HG03460 (cell line): Measurements from ENCODE around the gene PICK1.

Experiments
- ATAC-seq: cut with Tn5 transposase; IDR thresholded peaks from one replicate; pipeline ENCODE4 v1.9.1; 2021; ENCODE audit not compliant: unreplicated experiment

Gene PICK1

DNA sequence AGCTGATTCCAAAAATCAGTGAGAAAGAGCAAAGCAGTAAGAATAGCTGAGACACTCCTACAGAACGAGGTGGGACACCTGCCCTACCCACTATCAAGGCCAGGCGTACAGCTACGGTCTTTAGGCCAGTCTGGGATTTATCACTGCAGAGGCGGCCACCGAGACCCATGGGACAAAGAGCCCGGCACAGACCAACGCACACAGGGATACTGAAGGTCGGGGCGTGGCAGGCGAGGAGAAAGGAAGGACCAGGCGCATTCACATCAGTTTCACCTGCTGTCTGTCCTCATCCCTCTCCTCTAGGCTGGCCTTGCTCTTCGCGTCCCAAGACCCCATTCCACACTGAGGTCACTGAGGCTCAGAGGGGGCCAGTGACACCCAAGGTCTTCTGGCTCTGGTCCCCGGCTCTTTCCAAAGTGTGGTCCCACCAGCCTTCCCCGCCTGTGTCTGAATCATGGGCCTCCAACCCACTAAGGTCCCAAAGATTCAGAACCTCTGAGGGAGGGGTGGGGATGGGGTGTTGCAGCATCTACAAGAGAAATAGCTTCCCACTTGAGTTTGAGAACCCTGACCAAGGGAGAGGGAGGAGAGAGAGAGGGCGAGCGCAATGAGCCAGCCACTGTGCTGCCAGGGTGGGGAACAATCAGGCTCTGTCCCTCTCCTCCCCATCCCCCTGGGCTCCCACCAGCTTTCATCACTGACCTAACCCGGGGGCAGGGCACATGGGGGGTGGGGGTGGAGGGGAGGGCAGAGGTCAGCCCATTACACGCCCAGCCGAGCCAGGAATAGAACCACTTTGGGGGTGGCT lies 7.2 kb upstream of the PICK1 start:
- no peak for ATAC-seq

DNA sequence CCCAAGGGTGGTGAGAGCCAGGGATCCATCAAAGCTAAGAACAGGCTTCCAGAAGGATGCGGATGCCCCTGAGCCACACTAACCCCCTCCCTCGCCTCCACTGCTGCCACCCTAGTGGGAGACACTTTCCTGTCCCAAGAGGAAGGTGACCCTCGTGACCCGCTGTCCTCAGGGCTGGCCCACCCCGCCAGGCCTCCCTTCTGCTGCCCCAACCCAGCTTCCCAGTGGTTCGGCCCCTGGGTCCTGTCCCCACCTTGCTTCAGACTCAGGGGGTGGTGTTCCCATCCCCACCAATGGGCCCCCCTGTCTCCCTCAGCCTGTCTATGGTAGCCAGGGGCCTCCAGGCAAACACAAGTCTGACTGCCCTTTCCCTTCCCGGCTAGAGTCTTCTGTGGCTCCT lies 6.5 kb upstream of the PICK1 start:
- ATAC-seq = no peak

DNA sequence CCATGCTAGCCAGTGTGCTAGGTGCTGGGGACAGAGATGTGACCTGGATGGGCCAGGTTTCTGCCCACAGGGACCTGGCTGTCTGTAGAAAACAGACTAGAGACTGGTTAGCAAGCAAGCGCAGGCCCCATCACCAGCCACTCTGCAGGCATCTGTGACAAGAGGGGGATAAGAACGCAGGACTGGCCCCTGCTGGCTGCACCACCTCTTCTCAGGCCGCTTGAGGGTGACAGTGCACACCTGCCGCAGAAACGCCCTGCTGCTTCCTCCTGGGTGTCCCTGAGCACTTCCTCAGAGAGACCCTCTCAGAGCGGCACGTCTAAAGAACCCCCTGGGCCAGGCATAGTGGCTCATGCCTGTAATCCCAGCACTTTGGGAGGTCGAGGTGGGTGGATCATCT lies 5.9 kb upstream of the PICK1 start:
- ATAC-seq = no peak

DNA sequence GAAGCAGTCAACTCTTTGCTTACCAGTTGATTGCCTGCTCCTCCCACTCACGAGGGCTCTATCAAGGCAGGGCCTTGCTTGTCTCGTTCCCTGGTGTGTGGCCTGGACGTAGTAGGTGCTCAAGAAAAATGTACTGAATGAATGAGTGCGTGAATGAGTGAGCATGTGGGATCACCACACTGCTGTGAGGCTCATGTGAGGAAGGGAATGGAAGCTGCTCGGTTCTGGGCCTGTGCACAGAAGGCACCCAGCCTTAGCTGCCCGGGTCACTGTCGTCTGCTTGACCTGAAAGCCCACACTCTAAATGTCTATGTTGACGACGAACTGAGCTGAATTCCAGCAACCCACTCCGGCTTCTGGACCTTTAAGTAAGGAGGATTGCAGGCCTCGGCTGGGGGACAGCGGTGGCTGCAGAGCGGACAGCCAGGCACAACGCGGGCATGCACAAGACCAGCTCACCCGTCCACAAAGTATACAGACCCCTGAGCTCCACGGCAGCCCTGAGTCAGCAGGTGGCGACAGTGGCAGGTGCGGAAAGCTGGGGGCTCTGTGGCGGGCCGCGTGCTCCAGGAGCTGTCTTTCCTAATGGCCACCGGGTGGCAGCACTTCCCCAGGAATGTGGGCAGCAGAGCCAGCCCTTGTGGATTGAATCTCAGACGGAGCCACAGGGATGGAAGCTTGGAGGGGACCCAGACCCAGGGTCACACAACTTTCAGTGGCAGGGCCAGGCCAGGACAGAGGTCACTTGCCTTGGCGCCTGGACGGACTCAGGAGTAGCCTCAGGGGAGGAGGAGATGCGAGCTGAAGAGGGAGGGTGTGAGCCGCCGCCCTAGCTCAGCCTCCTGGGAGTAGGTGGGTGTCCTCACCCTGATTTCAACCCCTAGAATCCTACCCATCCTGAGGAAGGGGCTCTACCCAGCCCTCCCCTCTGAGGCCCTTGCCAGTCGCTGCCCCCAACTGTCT lies 5.0 kb upstream of the PICK1 start:
- no peak for ATAC-seq

DNA sequence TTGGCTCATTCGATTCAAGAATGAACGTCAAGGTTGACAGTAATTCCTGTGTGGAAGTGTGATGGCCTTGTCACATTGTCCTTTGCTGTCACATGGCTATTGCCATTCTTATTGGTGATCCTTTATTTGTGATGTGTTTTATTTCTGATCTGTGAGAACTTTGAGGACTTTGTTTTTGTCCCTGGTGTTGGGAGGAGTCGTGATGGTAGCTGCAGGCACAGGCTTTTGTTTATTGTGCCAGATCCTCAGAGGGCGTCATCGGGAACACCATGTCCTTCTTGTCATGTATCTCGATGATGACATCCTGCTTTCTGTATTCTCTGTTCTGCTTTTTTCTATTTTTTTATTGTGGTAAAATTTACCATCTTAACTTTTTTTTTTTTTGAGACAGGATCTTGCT lies 5.6 kb downstream of the PICK1 start:
- ATAC-seq = no peak

DNA sequence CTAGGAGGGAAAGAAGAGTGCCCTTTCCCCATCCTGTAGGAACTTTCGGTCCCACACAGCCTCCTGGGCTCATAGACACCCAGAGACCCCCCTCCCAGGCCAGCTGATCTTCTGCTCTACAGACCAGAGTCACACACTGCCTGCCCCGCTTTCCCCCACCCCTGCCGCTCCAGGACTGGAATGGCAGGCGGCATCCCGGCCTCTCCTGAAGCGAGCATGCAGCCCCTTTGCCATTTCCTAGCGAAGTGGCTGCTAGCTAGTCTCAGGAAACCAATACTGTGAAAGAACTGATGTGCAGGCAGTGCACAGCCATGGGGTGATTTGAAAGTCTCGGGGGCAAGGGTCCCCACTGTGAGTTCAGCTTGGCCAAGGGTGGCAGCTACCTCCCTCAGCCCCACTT lies 8.3 kb downstream of the PICK1 start:
- no peak for ATAC-seq

DNA sequence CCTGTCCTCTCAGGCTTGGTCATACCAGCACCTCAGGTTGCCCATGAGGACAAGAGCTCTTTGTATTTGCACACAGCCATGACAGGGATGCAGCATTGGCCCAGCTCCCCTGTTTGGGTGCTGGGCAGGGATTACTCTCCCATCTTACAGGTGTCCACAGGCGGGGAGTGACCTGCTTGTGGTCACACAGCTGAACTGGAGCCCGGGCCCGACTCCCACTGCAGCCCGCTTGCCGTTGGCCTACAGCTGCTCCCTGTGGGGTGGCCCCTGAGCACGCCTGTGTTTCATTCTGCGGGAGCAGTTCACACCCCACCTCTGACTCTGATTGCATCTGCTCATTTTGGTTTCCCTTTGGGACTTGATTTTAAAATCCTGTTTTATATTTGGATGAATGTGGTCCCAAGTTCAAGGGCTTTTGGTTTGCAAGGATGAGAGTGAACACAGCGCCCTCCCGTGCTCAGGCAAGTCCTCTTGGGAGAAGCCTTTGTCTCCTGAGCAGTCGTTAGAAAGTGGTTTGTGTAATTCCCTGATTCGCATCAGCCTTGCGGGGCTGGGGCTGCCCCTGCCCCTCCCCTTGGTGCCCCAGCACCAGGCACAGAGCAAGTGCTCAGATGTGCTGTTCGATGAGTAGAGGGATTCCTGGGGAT lies 9.3 kb downstream of the PICK1 start:
- no peak for ATAC-seq

DNA sequence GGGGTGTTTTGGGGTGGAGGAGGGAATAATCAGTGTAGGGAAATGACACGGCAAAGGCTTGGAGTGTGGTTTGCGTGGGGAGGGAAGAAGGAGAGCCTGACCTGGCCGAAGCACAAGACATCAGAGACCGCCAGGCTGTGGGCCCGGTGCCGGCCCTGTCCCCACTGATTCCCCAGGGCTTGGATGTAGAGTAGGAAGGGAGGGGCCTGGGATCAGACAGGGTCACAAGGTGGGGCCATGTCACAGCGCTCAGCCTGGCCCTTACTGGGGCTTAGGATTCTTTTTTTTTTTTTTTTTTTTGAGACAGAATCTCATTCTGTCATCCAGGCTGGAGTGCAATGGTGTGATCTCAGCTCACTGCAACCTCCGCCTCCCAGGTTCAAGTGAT lies 9.8 kb downstream of the PICK1 start:
- no peak for ATAC-seq

DNA sequence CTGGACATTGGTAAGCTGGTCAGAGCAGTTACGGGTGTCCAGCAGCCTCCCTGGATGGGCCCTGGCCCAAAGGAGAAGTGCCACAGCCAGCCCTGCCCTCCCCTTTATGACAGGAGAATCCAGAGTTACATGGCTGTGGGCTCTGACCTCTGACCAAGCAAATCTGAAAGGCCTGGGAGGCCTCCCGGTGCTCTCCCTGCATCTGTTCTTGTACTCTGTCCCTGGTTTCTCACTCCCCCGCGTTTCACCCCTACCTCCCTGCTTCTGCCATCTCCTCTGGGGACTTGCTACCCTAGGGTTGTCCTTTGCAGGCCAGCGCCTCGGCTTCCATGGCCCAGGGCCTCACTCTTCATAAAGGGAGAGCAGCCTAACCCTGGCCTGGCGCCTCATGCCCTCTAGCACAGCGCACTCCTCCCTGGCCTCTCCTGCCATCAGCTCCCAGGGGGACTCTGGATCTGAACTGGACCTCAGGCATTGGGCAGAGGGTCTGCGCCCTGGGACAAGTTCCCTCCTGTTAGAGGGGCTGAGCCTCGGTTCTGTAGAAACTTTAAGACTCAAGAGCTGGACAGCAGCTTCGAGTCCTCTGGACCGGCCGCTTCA lies 10.7 kb downstream of the PICK1 start:
- ATAC-seq = no peak

DNA sequence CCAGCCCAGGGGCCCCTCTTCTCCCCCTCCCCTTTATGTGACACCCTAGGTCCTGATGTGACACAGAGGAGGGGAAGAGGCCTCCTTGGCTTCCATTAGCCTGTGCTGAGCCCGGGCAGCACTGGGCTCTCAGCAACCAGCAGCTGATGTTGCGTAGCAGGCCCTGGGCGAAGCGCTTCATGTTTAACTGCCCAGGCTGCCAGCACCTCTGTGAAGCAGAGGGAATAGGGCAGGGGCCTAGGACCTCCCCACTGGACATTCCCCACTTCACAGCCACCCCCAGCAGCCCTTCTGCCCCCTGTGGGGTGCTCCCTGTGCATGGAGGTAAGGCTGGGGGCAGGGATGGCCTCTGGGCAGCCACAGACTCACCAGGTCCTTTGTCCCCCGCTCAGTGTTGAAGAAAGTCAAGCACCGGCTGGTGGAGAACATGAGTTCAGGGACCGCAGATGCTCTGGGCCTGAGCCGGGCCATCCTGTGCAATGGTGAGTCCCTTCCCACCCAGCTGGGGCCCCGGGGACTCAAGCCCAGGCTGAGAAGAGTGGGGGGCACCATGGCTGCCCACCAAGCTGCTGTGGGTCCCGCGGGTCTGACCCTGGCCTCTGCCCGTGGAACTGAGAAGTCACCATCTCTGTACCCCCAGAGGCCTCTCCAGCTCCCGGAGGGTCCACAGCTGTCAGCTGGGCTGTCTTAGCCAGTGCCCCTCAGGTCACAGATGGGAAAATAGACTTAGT lies 11.6 kb downstream of the PICK1 start:
- ATAC-seq = no peak

DNA sequence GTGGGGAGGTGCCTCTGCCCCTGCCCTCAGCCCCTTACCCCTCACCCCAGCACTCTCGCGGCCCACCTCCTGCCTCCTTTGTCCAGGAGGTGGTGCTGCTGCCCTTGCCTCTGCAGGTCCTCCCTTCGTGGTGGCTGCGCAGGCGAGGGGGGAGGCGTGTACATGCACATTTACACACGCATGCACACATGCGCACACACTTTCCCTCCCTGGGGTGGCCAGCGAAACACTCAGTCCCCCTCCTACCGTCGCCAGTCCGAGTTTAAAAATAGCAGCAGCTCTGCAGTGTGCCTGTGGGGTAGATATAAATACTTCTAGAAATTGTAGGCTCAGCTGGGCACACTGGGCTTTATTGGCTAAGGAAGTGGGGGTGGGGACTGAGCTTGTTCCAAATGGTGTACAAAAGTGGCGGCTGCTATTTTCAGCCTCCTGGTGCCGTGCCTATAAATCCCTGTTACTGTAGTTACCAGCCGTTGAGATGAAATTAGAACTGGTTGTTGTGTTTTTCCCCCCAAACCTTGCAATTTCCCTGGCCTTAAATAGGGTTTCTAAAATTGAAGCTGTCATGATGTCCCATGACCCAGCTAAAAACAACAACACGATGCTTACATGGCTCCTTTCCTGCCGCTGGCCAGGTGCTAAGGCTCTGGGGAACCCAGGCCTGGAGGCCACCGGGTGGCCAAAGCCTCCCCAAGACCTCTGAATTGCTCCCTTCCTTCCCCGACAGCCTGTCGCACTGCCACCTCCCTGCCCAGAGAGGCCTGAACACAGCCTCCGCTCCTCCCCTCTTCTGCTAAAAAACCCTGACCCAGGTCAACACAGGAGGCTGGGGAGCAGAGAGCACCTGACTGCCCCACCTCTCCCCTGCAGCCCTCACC lies 12.4 kb downstream of the PICK1 start:
- no peak for ATAC-seq

DNA sequence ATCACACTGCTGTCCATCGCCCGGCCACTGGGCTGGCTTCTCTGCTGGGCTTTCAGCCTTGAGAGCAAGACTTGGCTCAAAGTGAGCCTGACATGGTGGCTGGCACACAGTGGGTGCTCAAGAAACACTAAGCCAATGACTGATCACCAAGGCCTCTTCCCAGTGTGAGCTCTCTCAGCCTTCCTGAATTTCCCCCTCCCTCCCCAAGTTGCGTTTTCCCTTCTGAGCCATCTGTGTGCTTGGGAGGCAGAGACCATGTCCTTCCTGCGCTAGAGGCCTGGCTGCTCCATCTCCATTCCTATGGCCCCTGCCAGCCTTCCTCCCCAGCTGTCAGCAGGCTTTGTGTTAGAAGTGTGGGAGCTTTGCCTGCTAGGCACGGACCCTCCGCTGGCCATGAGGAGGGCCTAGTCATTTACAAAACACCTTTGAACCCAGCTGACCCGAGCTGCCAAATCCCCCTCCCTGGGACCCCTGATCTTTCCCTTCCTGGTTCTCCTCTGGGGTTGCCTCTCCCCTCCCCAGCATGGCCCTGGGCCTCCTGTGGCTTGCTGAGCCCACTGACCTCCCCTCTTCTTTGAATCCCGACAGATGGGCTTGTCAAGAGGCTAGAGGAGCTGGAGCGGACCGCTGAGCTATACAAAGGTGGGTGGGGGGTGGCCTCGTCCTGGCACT lies 13.2 kb downstream of the PICK1 start:
- ATAC-seq = no peak

DNA sequence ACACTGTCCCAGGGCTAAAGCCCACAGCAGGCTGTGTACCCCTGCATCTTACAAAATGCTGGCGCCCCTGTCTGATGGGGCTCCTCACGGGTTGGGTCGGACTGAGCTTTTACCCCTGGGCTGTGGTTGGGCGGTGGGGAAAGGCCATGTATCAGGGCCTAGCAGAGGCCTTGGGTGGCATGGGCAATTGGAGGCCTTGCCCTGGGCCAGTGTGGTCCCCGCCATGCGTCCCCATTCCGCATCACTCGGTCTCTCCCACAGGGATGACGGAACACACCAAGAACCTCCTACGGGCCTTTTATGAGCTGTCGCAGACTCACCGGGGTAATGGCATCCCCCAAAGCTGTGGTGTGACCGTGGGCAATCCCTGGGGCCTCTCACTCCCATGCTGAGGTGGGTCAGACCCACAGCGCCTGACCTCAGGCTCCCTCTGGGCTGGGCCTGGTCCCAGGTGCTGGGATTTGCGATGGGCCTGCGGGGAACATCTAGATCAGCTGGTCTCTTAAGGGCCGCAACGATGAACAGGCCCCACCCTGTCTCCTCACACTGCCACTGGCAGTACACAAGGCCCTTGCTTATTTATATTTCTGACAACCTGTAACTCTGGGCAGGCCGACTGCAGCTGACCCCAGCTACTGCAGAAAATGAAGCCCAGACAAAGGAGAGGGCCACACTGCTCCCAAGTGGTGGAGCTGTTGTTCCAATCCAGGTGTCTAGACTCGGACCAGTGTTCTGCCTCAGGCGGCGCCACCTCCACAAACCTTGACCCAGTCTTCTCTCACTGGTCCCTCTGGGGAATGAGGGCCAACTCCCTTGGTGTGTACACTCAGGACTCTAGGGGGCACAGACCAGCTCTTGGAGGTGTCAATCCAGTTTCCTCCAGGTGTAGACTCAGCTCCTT lies 14.5 kb downstream of the PICK1 start:
- no peak for ATAC-seq

DNA sequence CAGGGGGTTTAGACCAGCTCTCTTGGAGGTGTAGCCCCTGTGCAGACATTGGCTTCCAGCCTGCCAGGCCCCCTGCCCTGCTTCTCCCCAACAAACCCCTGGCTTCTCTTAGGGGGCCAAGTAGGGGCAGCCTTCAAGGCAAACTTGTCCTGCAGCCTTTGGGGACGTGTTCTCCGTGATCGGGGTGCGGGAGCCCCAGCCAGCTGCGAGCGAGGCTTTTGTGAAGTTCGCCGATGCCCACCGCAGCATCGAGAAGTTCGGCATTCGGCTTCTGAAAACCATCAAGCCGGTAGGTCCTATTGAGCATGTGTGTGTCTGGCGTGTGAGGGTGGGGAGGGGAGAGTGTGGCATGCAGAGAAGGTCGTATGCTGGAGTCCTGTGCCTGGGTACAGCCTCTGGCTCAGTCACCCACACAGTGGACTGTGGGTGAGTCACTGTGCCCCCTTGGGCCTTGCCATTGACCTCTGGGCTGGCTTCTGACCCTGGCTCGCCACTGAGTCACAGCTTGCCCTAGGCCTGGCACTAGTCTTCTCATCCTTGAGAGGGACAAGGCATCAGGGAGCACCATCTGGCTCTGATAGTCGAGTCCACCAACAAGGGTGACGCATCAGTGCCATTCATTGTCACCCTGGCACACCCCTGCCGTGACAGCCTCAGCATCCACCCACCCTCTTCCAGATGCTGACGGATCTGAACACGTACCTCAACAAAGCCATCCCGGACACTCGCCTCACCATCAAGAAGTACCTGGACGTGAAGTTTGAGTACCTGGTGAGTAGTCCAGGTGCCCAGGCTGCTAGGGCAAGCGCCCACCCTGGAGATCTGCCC lies 15.3 kb downstream of the PICK1 start:
- ATAC-seq = no peak

DNA sequence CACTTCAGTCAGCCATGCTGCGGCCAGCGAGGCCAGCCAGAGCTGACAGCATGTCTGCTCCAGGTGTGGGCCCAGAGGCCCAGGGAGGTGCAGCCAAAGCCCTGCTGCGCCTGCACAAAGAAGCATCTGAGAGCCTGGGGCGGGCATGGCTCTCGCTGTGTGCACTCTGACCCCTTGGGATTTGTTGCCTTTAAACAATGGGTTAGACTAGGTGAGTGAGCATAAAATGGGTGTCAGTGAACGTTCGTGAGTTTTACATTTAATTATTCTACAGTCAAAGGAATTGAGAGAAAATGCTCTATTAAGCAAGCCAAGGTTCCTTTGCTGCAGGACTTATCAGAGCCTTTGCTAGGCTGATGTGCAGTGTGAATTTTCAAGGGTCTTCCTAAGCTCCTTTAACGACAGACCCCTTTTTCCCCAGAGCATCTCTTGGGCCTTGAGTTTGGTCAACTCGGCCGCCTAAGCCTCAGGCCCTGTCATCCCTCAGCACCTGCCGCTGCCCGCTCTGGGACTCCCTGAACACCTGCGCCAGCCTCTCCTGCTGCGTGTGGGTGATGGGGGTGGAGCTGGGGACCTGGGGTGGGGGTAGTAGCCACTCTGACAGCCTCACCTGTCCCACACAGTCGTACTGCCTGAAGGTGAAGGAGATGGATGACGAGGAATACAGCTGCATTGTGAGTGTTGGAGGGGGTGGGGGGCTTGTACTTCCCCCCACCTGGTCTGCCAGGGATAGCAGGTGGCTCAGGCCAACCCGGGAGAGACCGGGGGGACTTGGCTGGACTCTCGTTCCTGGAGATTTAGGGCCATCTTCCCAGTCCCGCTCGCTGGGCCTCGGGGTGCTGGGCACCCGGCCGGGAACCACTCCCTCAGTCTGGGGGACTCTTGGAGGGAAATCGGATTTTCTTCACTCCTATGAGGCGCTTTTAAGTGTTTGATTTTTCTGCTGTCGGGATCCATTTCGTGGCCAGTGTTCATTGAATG lies 16.2 kb downstream of the PICK1 start:
- ATAC-seq = no peak
